Suprapubic skin (tissue), 4 donors: ENCODE results near the gene TRPM2. TPM values are rescaled to one million over a fixed set of nuclear protein-coding genes. Genes with fewer than 3 reads are reported as not detected.

Experiments
- DNase-seq, 2 donors: peaks; one replicate each; pipeline ENCODE4 v3.0.0-alpha.2; 2019; ENCODE audit warnings: low spot score in 2 of 2
- H3K27ac ChIP-seq: fragments of 200-600 bp; sonication (generic); one replicate; pipeline ENCODE4 v1.5.1; 2019
- H3K27me3 ChIP-seq: fragments of 200-600 bp; sonication (generic); one replicate; pipeline ENCODE4 v1.5.1; 2019
- H3K36me3 ChIP-seq: fragments of 200-600 bp; sonication (generic); one replicate; pipeline ENCODE4 v1.5.1; 2019
- H3K4me1 ChIP-seq: fragments of 200-600 bp; sonication (generic); one replicate; pipeline ENCODE4 v1.5.1; 2019
- H3K4me3 ChIP-seq: fragments of 200-600 bp; sonication (generic); one replicate; pipeline ENCODE4 v1.5.1; 2019; ENCODE audit warnings: mild to moderate bottlenecking
- H3K9me3 ChIP-seq: fragments of 200-600 bp; sonication (generic); one replicate; pipeline ENCODE4 v1.5.1; 2019
- EP300 ChIP-seq: sonication (generic); formaldehyde crosslinking; IDR thresholded peaks from one replicate; pipeline ENCODE4 v1.6.1; 2017; ENCODE audit warnings: antibody characterized with exemption
- POLR2A ChIP-seq, 2 donors: fragments of 450-650 bp; IDR thresholded peaks; one replicate each; pipeline ENCODE4 v1.6.1; 2017; ENCODE audit warnings: antibody characterized with exemption in 2 of 2, mild to moderate bottlenecking in 2 of 2, moderate library complexity in 2 of 2
- POLR2AphosphoS5 ChIP-seq, 3 donors: sonication (generic); formaldehyde crosslinking; IDR thresholded peaks; one replicate each; pipeline ENCODE4 v1.6.1; 2017; ENCODE audit warnings: antibody characterized with exemption in 3 of 3
- WGBS: methylation state at CpG from one replicate; pipeline ENCODE4 v1.1.5; 2018; 5-methylcytosine and 5-hydroxymethylcytosine counted together
- total RNA-seq, 4 donors: library from RNA; depleted of rRNA; stranded (reverse); fragments of >200 nt; gene quantifications; one replicate each; pipeline ENCODE4 v1.1.0, GENCODE V29; 2016
- TF ChIP-seq, protein P1 (sequence below), 2 donors: fragments of 200-600 bp in 1 of 2; fragments of 450-650 bp in 1 of 2; sonication (generic) in 1 of 2; IDR thresholded peaks; one replicate each; pipeline ENCODE4 v1.5.1; 2016 to 2019; ENCODE audit warnings: antibody characterized with exemption in 2 of 2, mild to moderate bottlenecking in 1 of 2, moderate library complexity in 1 of 2

Gene TRPM2
- total RNA-seq, 4 donors from 2014 or later: 2.5 to 4.2 (median 3.2) TPM

GRCh38 chr21:44366586-44367211, 13.3 kb downstream of the TRPM2 start:
- H3K4me3 ChIP-seq: no peak overlapping the region
- H3K27me3 ChIP-seq: peaks cover 47% of the 10 kb centered on the region
- peaks cover 7% of the 10 kb centered on the region for H3K4me1 ChIP-seq
- WGBS: 93% methylated on average over 18 of the region's 28 CpGs
- TF ChIP-seq EP300 (no peak), POLR2A (IDR thresholded peaks at IDR 0.05) (no peak), POLR2AphosphoS5 (IDR thresholded peaks at IDR 0.05) (no peak)
- TF ChIP-seq, protein P1, sequence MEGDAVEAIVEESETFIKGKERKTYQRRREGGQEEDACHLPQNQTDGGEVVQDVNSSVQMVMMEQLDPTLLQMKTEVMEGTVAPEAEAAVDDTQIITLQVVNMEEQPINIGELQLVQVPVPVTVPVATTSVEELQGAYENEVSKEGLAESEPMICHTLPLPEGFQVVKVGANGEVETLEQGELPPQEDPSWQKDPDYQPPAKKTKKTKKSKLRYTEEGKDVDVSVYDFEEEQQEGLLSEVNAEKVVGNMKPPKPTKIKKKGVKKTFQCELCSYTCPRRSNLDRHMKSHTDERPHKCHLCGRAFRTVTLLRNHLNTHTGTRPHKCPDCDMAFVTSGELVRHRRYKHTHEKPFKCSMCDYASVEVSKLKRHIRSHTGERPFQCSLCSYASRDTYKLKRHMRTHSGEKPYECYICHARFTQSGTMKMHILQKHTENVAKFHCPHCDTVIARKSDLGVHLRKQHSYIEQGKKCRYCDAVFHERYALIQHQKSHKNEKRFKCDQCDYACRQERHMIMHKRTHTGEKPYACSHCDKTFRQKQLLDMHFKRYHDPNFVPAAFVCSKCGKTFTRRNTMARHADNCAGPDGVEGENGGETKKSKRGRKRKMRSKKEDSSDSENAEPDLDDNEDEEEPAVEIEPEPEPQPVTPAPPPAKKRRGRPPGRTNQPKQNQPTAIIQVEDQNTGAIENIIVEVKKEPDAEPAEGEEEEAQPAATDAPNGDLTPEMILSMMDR (IDR thresholded peaks at IDR 0.05): no peak
- no peaks in the 10 kb centered on the region for H3K36me3 ChIP-seq
- peak in 1 of 2 donors; percentile 51 for DNase-seq
- no peak overlapping the region for H3K27ac ChIP-seq
- peaks cover 10% of the 10 kb centered on the region for H3K9me3 ChIP-seq

DNA sequence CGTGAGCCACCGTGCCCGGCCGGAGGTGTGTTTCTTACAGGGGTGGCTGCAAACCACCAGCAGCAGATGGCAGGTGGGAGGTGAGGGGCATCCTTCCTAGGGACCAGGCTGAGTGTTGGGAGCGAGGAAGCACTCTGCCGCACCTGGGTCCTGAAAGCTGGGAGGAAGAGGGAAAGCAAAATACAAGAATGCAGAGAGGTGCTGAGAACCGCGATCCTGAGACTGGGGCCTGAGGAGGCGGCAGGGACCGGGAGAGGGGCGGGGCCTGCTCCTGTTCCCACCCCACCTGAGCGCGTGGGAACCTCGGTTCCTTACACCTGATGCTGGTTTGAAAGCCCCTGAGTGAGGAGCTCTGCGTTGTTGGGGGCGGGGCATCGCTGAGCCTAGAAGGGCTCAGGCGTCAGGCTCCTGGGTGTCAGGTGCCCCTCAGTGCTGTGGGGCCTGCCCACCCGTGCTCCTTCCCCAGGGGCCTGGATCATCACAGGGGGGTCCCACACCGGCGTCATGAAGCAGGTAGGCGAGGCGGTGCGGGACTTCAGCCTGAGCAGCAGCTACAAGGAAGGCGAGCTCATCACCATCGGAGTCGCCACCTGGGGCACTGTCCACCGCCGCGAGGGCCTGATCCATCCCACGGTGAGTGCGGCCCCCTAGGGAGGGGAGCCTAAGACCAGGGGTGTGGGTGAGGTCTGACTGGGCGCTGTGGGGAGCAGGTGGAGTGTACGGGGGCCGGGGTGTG, 15.5 kb downstream of the TRPM2 start:
- Histone ChIP-seq H3K4me3 (no peak overlapping the region), H3K4me1 (peaks cover 7% of the 10 kb centered on the region), H3K36me3 (no peaks in the 10 kb centered on the region), H3K27me3 (peaks cover 54% of the 10 kb centered on the region), H3K9me3 (no peaks in the 10 kb centered on the region), H3K27ac (no peak overlapping the region)
- no peak for DNase-seq
- no peak for TF ChIP-seq EP300
- TF ChIP-seq POLR2A (IDR thresholded peaks at IDR 0.05): no peak
- TF ChIP-seq, protein P1 (IDR thresholded peaks at IDR 0.05): no peak
- TF ChIP-seq POLR2AphosphoS5 (IDR thresholded peaks at IDR 0.05): no peak
- 42% methylated on average over 16 of the region's 35 CpGs for WGBS

DNA sequence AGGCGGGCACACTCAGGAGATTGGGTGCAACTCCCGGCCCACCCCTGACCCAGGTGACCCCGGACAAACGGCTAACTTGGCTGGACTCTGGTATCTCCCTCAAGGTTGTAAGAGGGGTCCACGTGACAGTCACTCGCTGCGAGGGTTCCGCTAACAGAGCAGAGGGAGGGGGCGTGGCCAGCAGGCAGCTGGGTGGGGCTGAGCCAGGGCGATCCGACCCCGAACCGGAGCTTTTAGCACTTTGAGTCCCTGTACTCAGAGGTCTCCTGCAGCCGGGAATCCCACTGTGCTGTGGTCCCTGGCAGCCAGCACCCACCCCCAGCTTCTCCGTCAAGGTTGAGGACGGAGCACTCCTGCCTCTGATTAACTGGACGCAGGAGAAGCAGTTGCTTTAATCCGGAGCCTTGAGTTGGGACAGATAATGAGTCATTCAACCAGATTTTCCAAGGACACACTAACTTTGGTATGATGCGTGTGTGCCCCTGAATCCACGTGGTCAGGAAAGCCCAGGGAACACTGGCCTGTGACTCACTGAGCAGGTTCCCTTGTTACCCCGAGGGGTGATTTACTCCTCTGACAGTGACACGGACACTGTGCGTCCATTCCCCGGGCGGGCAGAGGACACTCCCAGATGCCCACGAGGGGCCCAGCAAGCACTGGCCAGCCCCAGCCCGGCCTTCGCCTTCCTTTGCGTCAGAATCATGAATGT, 16.8 kb downstream of the TRPM2 start:
- 92% methylated on average over 4 of the region's 29 CpGs for WGBS
- H3K27ac ChIP-seq: no peak overlapping the region
- peak in 1 of 2 donors; percentile 54 for DNase-seq
- H3K36me3 ChIP-seq: no peaks in the 10 kb centered on the region
- peaks cover 7% of the 10 kb centered on the region for H3K4me1 ChIP-seq
- TF ChIP-seq, protein P1 (IDR thresholded peaks at IDR 0.05): no peak
- TF ChIP-seq POLR2A (IDR thresholded peaks at IDR 0.05) (no peak), EP300 (no peak), POLR2AphosphoS5 (IDR thresholded peaks at IDR 0.05) (no peak)
- H3K9me3 ChIP-seq: no peaks in the 10 kb centered on the region
- H3K27me3 ChIP-seq: peaks cover 47% of the 10 kb centered on the region
- H3K4me3 ChIP-seq: no peak overlapping the region

DNA sequence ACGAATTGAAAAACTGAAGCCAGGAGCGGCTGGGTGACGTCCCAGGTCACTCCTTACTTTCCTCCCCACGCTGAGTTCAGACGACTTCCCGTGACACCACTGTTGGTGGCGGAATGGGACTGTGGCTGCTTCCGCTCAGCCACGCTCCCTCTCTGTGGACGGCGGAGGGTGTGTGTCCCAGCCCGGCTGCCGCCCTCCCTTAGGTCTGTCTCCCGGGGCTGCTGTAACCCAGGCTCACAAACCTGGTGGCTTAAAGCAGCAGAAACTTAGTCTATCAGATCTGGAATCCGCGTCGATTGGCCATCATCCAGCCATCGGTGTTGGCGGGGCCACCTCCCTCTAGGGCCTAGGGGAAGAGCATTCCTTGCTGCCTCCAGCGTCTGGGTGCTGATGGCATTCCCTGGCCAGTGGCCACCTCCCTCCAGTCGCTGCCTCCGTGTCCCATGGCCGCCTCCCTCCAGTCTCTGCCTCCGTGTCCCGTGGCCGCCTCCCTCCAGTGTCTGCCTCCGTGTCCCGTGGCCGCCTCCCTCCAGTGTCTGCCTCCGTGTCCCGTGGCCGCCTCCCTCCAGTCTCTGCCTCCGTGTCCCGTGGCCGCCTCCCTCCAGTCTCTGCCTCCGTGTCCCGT, 17.5 kb downstream of the TRPM2 start:
- Histone ChIP-seq H3K36me3 (no peaks in the 10 kb centered on the region), H3K4me3 (no peak overlapping the region), H3K4me1 (peaks cover 7% of the 10 kb centered on the region), H3K9me3 (no peaks in the 10 kb centered on the region), H3K27ac (no peak overlapping the region), H3K27me3 (peaks cover 47% of the 10 kb centered on the region)
- no peak for TF ChIP-seq POLR2A (IDR thresholded peaks at IDR 0.05)
- no peak for TF ChIP-seq POLR2AphosphoS5 (IDR thresholded peaks at IDR 0.05)
- TF ChIP-seq, protein P1 (IDR thresholded peaks at IDR 0.05): no peak
- TF ChIP-seq EP300: no peak
- WGBS: 87% methylated on average over 29 of the region's 37 CpGs
- DNase-seq: no peak
